GM13977 (cell line): ENCODE data around the gene JAML.

ENCODE experiments used
- DNase-seq: peaks from one replicate; pipeline ENCODE4 v3.0.0; 2012; ENCODE audit warnings: low spot score
- in situ Hi-C: fragments of 300-500 bp; cut with MboI; formaldehyde crosslinking; loops from one replicate; pipeline ENCODE4 v1.12.0; 2022; ENCODE audit warnings: low sequenced_read_pairs, low pct_unique_long_range_greater_than_20kb, mixed read lengths, inconsistent platforms; ENCODE audit not compliant: unreplicated experiment
- TF ChIP-seq, protein P1 (sequence below): IDR thresholded peaks from 2 replicates; pipeline ENCODE4 v1.5.1; 2012; ENCODE audit warnings: mild to moderate bottlenecking, control low read depth; ENCODE audit not compliant: insufficient read depth; ENCODE audit errors: extremely low read depth, missing control alignments

JAML gene

DNA sequence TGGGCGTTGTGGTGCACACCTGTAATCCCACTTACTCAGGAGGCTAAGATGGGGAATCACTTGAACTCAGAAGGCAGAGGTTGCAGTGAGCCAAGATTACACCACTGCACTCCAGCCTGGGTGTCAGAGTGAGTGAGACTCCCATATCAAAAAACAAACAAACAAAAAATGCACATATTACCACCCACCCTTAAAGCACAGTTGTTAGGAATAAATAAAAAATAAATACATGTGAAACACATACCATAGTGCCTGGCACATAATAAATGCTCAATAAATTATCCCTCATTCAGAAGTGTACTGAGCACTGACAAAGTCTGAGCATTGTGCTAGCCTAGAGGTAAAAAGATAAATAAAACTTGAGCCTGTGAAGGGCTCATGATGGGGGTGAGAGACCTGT lies 9.0 kb upstream of the JAML start:
- in situ Hi-C loops: no loop called here
- no peak for DNase-seq
- TF ChIP-seq, protein P1, sequence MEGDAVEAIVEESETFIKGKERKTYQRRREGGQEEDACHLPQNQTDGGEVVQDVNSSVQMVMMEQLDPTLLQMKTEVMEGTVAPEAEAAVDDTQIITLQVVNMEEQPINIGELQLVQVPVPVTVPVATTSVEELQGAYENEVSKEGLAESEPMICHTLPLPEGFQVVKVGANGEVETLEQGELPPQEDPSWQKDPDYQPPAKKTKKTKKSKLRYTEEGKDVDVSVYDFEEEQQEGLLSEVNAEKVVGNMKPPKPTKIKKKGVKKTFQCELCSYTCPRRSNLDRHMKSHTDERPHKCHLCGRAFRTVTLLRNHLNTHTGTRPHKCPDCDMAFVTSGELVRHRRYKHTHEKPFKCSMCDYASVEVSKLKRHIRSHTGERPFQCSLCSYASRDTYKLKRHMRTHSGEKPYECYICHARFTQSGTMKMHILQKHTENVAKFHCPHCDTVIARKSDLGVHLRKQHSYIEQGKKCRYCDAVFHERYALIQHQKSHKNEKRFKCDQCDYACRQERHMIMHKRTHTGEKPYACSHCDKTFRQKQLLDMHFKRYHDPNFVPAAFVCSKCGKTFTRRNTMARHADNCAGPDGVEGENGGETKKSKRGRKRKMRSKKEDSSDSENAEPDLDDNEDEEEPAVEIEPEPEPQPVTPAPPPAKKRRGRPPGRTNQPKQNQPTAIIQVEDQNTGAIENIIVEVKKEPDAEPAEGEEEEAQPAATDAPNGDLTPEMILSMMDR: no peak

DNA sequence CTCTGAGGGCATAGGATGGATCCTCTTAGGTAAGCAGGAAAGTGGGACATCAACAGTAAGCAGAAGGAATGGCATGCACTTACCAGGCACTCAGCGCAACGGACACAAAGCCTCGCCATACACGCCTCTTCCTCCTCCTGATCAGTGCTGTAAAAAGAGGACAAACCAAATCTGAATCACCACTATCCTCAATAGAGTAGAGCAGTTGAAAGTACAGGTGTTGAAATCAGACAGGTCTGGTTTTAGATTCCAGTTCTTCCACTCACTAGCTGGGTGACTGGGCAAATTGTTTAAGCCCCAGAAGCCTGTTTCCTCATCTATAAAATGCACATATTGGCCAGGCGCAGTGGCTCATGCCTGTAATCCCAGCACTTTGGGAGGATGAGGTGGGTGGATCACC lies 8.6 kb upstream of the JAML start:
- no peak for DNase-seq
- in situ Hi-C loops: no loop called here
- TF ChIP-seq, protein P1: no peak

DNA sequence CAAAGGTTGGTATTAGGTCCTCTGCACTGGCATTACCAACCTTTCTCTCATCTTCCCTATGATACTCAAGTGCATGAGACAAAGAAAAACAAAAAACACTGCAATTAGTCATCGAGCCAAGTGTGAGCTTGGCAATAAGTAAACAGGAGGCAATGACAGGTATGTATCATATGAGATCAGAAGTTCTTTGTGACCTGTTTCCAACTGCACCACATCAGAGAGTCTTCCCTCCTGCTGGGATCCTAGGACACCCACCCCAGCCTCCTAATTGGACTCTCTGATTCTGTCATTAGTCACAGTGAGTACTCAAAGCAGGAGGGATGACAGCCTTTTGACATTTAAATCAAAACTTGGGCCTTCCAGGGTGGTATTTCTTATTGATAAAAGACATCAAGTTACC lies 7.8 kb upstream of the JAML start:
- in situ Hi-C loops: no loop called here
- DNase-seq: no peak
- TF ChIP-seq, protein P1: no peak

DNA sequence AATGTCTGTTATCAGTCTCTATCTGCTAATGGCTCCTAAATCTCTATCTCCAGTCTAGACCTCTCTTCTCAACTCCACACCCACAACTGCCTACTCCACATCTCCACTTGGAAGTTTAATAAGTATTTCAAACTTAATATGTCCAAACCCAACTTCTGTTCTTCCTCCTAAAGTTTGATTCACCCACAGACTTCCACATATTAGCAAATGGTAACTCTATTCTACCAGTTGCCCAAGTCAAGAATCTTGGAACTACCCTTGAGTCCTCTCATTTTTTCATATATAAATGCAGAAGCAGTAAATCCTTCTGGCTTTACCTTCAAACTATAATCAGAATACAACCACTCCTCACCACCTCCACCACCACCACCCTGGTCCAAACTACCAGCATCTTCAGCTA lies 6.7 kb upstream of the JAML start:
- TF ChIP-seq, protein P1: no peak
- in situ Hi-C loops: no loop called here
- no peak for DNase-seq

DNA sequence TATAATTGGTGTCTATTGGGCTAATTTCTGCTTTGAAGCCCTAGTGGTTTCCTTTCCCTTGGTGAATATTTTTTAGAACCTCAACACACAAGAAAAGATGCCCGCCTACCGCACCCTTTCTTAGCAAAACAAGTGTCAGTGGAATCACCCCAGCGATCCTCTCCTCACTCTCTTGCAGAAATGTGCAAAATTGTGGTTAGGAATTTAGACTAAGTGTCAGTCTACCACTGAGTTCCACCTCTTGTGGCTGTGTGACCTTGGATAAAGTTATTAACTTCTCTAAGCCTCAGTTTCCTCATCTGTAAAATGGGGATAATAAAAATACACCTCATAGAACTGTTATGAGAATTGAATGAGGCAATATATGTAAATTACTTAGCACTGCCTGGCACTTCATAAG lies 5.3 kb upstream of the JAML start:
- TF ChIP-seq, protein P1: no peak
- in situ Hi-C loops: no loop called here
- DNase-seq: no peak

DNA sequence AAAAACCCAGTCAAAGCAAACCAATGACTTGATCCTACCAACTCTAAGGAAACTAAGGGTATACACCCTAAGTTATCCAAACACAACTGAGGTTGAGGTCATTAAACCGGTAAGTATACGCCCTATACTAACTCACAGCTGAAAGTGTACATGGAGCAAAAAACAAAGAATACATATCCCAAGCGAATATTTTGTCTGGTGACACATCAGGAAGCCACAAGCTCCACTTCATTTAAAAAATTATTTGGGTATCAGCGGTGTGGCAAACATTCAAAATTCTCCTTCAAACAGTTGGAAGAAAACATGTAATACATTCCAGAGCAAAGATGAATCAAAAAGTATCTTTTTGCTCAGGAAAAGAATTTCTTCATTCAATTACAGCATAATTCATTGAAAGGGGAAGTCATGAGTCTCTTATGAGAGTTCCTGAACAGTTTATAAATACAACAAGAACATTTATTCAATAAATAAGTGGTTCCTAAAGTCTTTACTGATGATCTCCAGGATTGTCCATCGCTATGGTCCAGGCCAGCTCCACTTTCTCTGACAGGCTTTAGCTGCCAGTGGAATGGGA lies 4.5 kb upstream of the JAML start:
- in situ Hi-C loops: no loop called here
- no peak for DNase-seq

More for the DNA sequence above, 4.5 kb upstream of the JAML start:
- TF ChIP-seq, protein P1: no peak
